Endothelial cell of umbilical vein (primary cell): ENCODE data around the gene OR52B4. TPM values are rescaled to one million over a fixed set of nuclear protein-coding genes. Genes with fewer than 3 reads are reported as not detected.

Experiments
- BruUV-seq: library from RNA; stranded (reverse); fragments of 400-500 nt; replicated peaks from 2 replicates; lab custom pipeline; 2021; lab: Mats Ljungman, UMichigan
- CTCF ChIA-PET: fragments of 300-600, 350-600 bp; sonication (Branson Sonifier 250); formaldehyde crosslinking; loops from one replicate; lab custom pipeline; 2021; ENCODE audit warnings: antibody characterized with exemption, inconsistent platforms; lab: Charles Lee
- POLR2A ChIA-PET: fragments of 300-600, 350-600 bp; sonication (Branson Sonifier 250); formaldehyde crosslinking; loops from one replicate; lab custom pipeline; 2021; ENCODE audit warnings: antibody characterized with exemption, inconsistent platforms; lab: Charles Lee
- DNase-seq: peaks from one replicate; pipeline ENCODE4 v3.0.0-alpha.2; 2011; ENCODE audit warnings: low read depth, low spot score
- FAIRE-seq: peaks from 2 replicates; lab custom pipeline; 2011; peaks lifted over from hg19 to GRCh38; lab: Jason Lieb, UNC
- H2AFZ ChIP-seq: 2 replicates; pipeline ENCODE4 v1.6.0; 2012; ENCODE audit warnings: low read depth, low read length, control low read depth, inconsistent platforms
- H3K27ac ChIP-seq: 2 replicates; pipeline ENCODE4 v1.5.1; 2011; ENCODE audit warnings: low read depth, mild to moderate bottlenecking, control low read depth, low read length, moderate library complexity; ENCODE audit not compliant: insufficient read depth
- H3K27me3 ChIP-seq, 2 experiments: 2 replicates each; pipeline versions ENCODE4 v1.6.0 to v1.6.1; 2011; ENCODE audit warnings: low read length in 2 of 2, mixed read lengths in 1 of 2; ENCODE audit not compliant: control insufficient read depth in 2 of 2, insufficient read depth in 2 of 2
- H3K36me3 ChIP-seq, 2 experiments: 2 replicates in 1 of 2; 3 replicates in 1 of 2; pipeline ENCODE4 v1.5.1; 2011; ENCODE audit warnings: low read length in 2 of 2, mild to moderate bottlenecking in 1 of 2, moderate library complexity in 1 of 2; ENCODE audit not compliant: control insufficient read depth in 2 of 2, insufficient read depth in 2 of 2; ENCODE audit errors: extremely low read depth in 1 of 2
- H3K4me1 ChIP-seq: 3 replicates; pipeline ENCODE4 v1.5.1; 2011; ENCODE audit warnings: mild to moderate bottlenecking, low read length; ENCODE audit not compliant: control insufficient read depth, insufficient read depth; ENCODE audit errors: extremely low read depth
- H3K4me2 ChIP-seq: 2 replicates; pipeline ENCODE4 v1.6.1; 2011; ENCODE audit warnings: low read length, control low read depth, mixed read lengths; ENCODE audit not compliant: insufficient read depth
- H3K4me3 ChIP-seq, 3 experiments: fragments of 200-600 bp in 1 of 3; sonication (generic), shearing (Covaris generic) in 1 of 3; replicated peaks in 1 of 3; 2 replicates each; pipeline ENCODE4 v1.5.1; 2011 to 2016; ENCODE audit warnings: control low read depth in 3 of 3, low read length in 3 of 3, mild to moderate bottlenecking in 2 of 3, inconsistent platforms in 1 of 3, low read depth in 1 of 3, moderate library complexity in 1 of 3; ENCODE audit not compliant: insufficient read depth in 1 of 3
- H3K79me2 ChIP-seq: 2 replicates; pipeline ENCODE4 v1.6.0; 2012; ENCODE audit warnings: low read length, inconsistent platforms; ENCODE audit not compliant: control insufficient read depth, insufficient read depth
- H3K9ac ChIP-seq: replicated peaks from 2 replicates; pipeline ENCODE3; 2011; ENCODE audit warnings: low read length, control low read depth; ENCODE audit not compliant: insufficient read depth; ENCODE audit errors: extremely low read depth
- H3K9me1 ChIP-seq: replicated peaks from 3 replicates; pipeline ENCODE4 v1.6.0; 2011; ENCODE audit warnings: mild to moderate bottlenecking, low read length; ENCODE audit not compliant: control insufficient read depth, insufficient read depth; ENCODE audit errors: extremely low read depth
- H3K9me3 ChIP-seq: replicated peaks from 2 replicates; pipeline ENCODE4 v1.5.1; 2012; ENCODE audit warnings: low read length, inconsistent platforms; ENCODE audit not compliant: control insufficient read depth, insufficient read depth
- H4K20me1 ChIP-seq: replicated peaks from 2 replicates; pipeline ENCODE3; 2011; ENCODE audit warnings: mild to moderate bottlenecking, low read length; ENCODE audit not compliant: control insufficient read depth, insufficient read depth; ENCODE audit errors: extremely low read depth
- CTCF ChIP-seq, 2 donors: IDR thresholded peaks; 1 replicate in 1 of 2; 2 replicates in 1 of 2; pipeline ENCODE4 v1.5.1; 2011; ENCODE audit warnings: low read length in 2 of 2, mild to moderate bottlenecking in 2 of 2, moderate library complexity in 2 of 2, control low read depth in 1 of 2, inconsistent platforms in 1 of 2, low read depth in 1 of 2; ENCODE audit not compliant: insufficient read depth in 1 of 2; ENCODE audit errors: extremely low read depth in 1 of 2
- EZH2 ChIP-seq: IDR thresholded peaks from 2 replicates; pipeline ENCODE4 v1.6.1; 2012; ENCODE audit warnings: borderline replicate concordance, low read depth, mild to moderate bottlenecking, moderate library complexity, low read length, inconsistent platforms; ENCODE audit not compliant: severe bottlenecking
- FOS ChIP-seq: IDR thresholded peaks from 2 replicates; pipeline ENCODE4 v1.6.1; 2011; ENCODE audit warnings: mild to moderate bottlenecking, low read length, moderate library complexity, borderline replicate concordance; ENCODE audit not compliant: insufficient read depth
- GATA2 ChIP-seq: IDR thresholded peaks from 2 replicates; pipeline ENCODE4 v1.7.0; 2011; ENCODE audit warnings: low read depth, mild to moderate bottlenecking, moderate library complexity, mixed read lengths, low read length; ENCODE audit not compliant: insufficient read length, insufficient read depth
- JUN ChIP-seq: IDR thresholded peaks from 2 replicates; pipeline ENCODE4 v1.6.1; 2011; ENCODE audit warnings: borderline replicate concordance, low read depth; ENCODE audit not compliant: insufficient read length, insufficient read depth
- MAX ChIP-seq: IDR thresholded peaks from 2 replicates; pipeline ENCODE4 v1.6.1; 2011; ENCODE audit not compliant: insufficient read depth, insufficient read length
- MYC ChIP-seq: IDR thresholded peaks from one replicate; pipeline ENCODE4 v1.6.1; 2011; ENCODE audit warnings: mild to moderate bottlenecking, low read depth, low read length
- POLR2A ChIP-seq: IDR thresholded peaks from 2 replicates; pipeline ENCODE4 v1.6.1; 2012; ENCODE audit warnings: low read depth, mild to moderate bottlenecking, control low read depth, low read length
- POLR2AphosphoS5 ChIP-seq: IDR thresholded peaks from 2 replicates; pipeline ENCODE4 v1.6.1; 2012; ENCODE audit warnings: low read depth, mild to moderate bottlenecking, control low read depth, low read length, moderate library complexity; ENCODE audit not compliant: insufficient read depth
- dilution Hi-C: fragments of 300-500 bp; cut with MboI; formaldehyde crosslinking; loops from one replicate; pipeline ENCODE4 v1.15.0; 2019; ENCODE audit warnings: low sequenced_read_pairs; ENCODE audit not compliant: extremely low pct_ligation_motif_present
- intact Hi-C: fragments of 100-400 bp; cut with micrococcal nuclease; formaldehyde crosslinking; loops from one replicate; pipeline ENCODE4 v1.10.0; 2022
- polyA plus RNA-seq, 4 experiments: library from polyadenylated mRNA; depleted of rRNA in 3 of 4; stranded (reverse) in 3 of 4; unstranded in 1 of 4; fragments of >200 nt; gene quantifications; 2 replicates each; pipeline versions ENCODE4 v1.2.1 to v1.2.3, GENCODE V29; 2011 to 2012; ENCODE audit warnings: missing spikeins in 1 of 4
- total RNA-seq: library from RNA; stranded (reverse); gene quantifications from 2 replicates; pipeline ENCODE4 v1.2.3, GENCODE V29; 2021

Gene OR52B4
- total and polyA plus RNA-seq, 2 donors (not counting 3 experiments of a cell fraction or from before 2014, with no cell fraction given) = not detected

GRCh38 chr11:4385978-4386740, 18.0 kb upstream of the OR52B4 start:
- Histone ChIP-seq H3K4me1 (no peaks in the 10 kb centered on the region), H3K27ac (no peak overlapping the region), H2AFZ (no peak overlapping the region), H3K4me2 (no peak overlapping the region), H3K27me3 (no peaks in the 10 kb centered on the region), H3K4me3 (no peak overlapping the region), H3K9me1 (no peaks in the 10 kb centered on the region), H3K9me3 (no peaks in the 10 kb centered on the region), H3K9ac (no peak overlapping the region), H4K20me1 (no peaks in the 10 kb centered on the region), H3K79me2 (no peaks in the 10 kb centered on the region), H3K36me3 (peaks cover 2 to 22% of the 10 kb centered on the region in 2 experiments)
- FAIRE-seq (no peak), DNase-seq (no peak)
- CTCF ChIA-PET = no interaction called here
- POLR2A ChIA-PET = no interaction called here
- TF ChIP-seq CTCF (IDR thresholded peaks at IDR 0.05; ENCODE audit: extremely low read depth in 1 of 2, insufficient read depth in 1 of 2, low read depth in 1 of 2, low read length in 2 of 2) (no peak), POLR2A (no peak), GATA2 (no peak), MAX (no peak), POLR2AphosphoS5 (no peak), MYC (no peak), JUN (no peak), FOS (no peak), EZH2 (no peak)
- no TSS peak for BruUV-seq
- dilution Hi-C loops = no loop called here
- intact Hi-C loops = no loop called here
